HG03175 (cell line): ENCODE measurements around the gene GRK4.

Experiments
- ATAC-seq: cut with Tn5 transposase; IDR thresholded peaks from one replicate; pipeline ENCODE4 v1.9.1; 2021; ENCODE audit warnings: mild to moderate bottlenecking, moderate library complexity; ENCODE audit not compliant: unreplicated experiment

GRK4 gene

GRCh38 chr4:3010998-3011397, 47.6 kb downstream of the GRK4 start:
- ATAC-seq = no peak

GRCh38 chr4:3011456-3012220, 48.3 kb downstream of the GRK4 start:
- ATAC-seq = no peak

GRCh38 chr4:3013323-3013722, 50.0 kb downstream of the GRK4 start:
- no peak for ATAC-seq

GRCh38 chr4:3013839-3014350, 50.5 kb downstream of the GRK4 start:
- ATAC-seq = no peak

- ATAC-seq = no peak
Measured at GRCh38 chr4:3016961-3017360, 53.6 kb downstream of the GRK4 start.

GRCh38 chr4:3017504-3017903, 54.1 kb downstream of the GRK4 start:
- no peak for ATAC-seq

GRCh38 chr4:3019145-3019846, 55.9 kb downstream of the GRK4 start:
- no peak for ATAC-seq

GRCh38 chr4:3021127-3021526, 57.8 kb downstream of the GRK4 start:
- no peak for ATAC-seq

GRCh38 chr4:3021627-3022026, 58.3 kb downstream of the GRK4 start:
- no peak for ATAC-seq

GRCh38 chr4:3022112-3022511, 58.7 kb downstream of the GRK4 start:
- ATAC-seq = no peak

- no peak for ATAC-seq
Measured at GRCh38 chr4:3022651-3023050, 59.3 kb downstream of the GRK4 start.

- no peak for ATAC-seq
Measured at GRCh38 chr4:3025881-3026280, 62.5 kb downstream of the GRK4 start.

GRCh38 chr4:3026540-3026939, 63.2 kb downstream of the GRK4 start:
- no peak for ATAC-seq

- no peak for ATAC-seq
Measured at GRCh38 chr4:3029464-3029863, 66.1 kb downstream of the GRK4 start.

GRCh38 chr4:3030566-3031356, 67.4 kb downstream of the GRK4 start:
- ATAC-seq = no peak

GRCh38 chr4:3031357-3032082, 68.1 kb downstream of the GRK4 start:
- ATAC-seq = no peak

GRCh38 chr4:3034231-3034630, 70.9 kb downstream of the GRK4 start:
- no peak for ATAC-seq

GRCh38 chr4:3035249-3035648, 71.9 kb downstream of the GRK4 start:
- no peak for ATAC-seq

- no peak for ATAC-seq
Measured at GRCh38 chr4:3035674-3036073, 72.3 kb downstream of the GRK4 start.

- no peak for ATAC-seq
Measured at GRCh38 chr4:3036131-3036952, 73.0 kb downstream of the GRK4 start.
